Mesothelial cell of epicardium (in vitro differentiated cells): ENCODE results near the gene RASGRF2. TPM values are rescaled to one million over a fixed set of nuclear protein-coding genes. Genes with fewer than 3 reads are reported as not detected.

Experiments
- DNase-seq, 2 experiments: peaks; one replicate each; pipeline ENCODE4 v3.0.0; 2021; ENCODE audit warnings: low spot score in 2 of 2; ENCODE audit not compliant: unreplicated experiment in 2 of 2
- H3K27ac Mint-ChIP-seq: 2 replicates; pipeline ENCODE4 v1.8.0; 2021; ENCODE audit warnings: mixed read lengths
- H3K27me3 Mint-ChIP-seq: 2 replicates; pipeline ENCODE4 v1.8.0; 2021; ENCODE audit warnings: low read depth, mixed read lengths
- H3K36me3 Mint-ChIP-seq: 2 replicates; pipeline ENCODE4 v1.8.0; 2021; ENCODE audit warnings: mixed read lengths
- H3K4me1 Mint-ChIP-seq: 2 replicates; pipeline ENCODE4 v1.8.0; 2021; ENCODE audit warnings: mixed read lengths
- H3K4me3 Mint-ChIP-seq: 2 replicates; pipeline ENCODE4 v1.8.0; 2021; ENCODE audit warnings: mild to moderate bottlenecking, moderate library complexity, mixed read lengths
- H3K9me3 Mint-ChIP-seq: 2 replicates; pipeline ENCODE4 v1.8.0; 2021; ENCODE audit warnings: mixed read lengths
- CTCF ChIP-seq: fragments of 200-600 bp; sonication (generic); IDR thresholded peaks from one replicate; pipeline ENCODE4 v1.5.0; 2021; ENCODE audit warnings: antibody characterized with exemption; ENCODE audit not compliant: unreplicated experiment
- total RNA-seq: library from RNA; stranded (reverse); gene quantifications from 3 replicates; pipeline ENCODE4 v1.2.1, GENCODE V29; 2021

The RASGRF2 gene
- total RNA-seq, 1 donor from 2014 or later = 5.7 TPM

GRCh38 chr5:80963966-80964481 is 3.9 kb downstream of the RASGRF2 start:
- no peak for DNase-seq
- Mint-ChIP-seq H3K27ac (no peak overlapping the region), H3K36me3 (no peaks in the 10 kb centered on the region), H3K27me3 (peaks cover 22% of the 10 kb centered on the region), H3K4me3 (no peak overlapping the region), H3K9me3 (no peaks in the 10 kb centered on the region), H3K4me1 (peaks cover 38% of the 10 kb centered on the region)
- TF ChIP-seq CTCF = no peak

- peaks cover 36% of the 10 kb centered on the region for H3K4me1 Mint-ChIP-seq
- peaks cover 18% of the 10 kb centered on the region for H3K27me3 Mint-ChIP-seq
- no peak overlapping the region for H3K4me3 Mint-ChIP-seq
- no peak for DNase-seq
- no peak for TF ChIP-seq CTCF
- H3K36me3 Mint-ChIP-seq = no peaks in the 10 kb centered on the region
- H3K9me3 Mint-ChIP-seq = no peaks in the 10 kb centered on the region
- no peak overlapping the region for H3K27ac Mint-ChIP-seq
Observed at GRCh38 chr5:80964491-80964890, 4.3 kb downstream of the RASGRF2 start.

- Mint-ChIP-seq H3K9me3 (no peaks in the 10 kb centered on the region), H3K36me3 (no peaks in the 10 kb centered on the region), H3K4me1 (peaks cover 32% of the 10 kb centered on the region), H3K27me3 (peaks cover 13% of the 10 kb centered on the region), H3K27ac (no peak overlapping the region), H3K4me3 (no peak overlapping the region)
- no peak for DNase-seq
- no peak for TF ChIP-seq CTCF
Observed at GRCh38 chr5:80964919-80965318, 4.8 kb downstream of the RASGRF2 start.

- peaks cover 17% of the 10 kb centered on the region for H3K4me1 Mint-ChIP-seq
- H3K36me3 Mint-ChIP-seq = no peaks in the 10 kb centered on the region
- H3K9me3 Mint-ChIP-seq = no peaks in the 10 kb centered on the region
- H3K4me3 Mint-ChIP-seq = no peak overlapping the region
- peak overlapping the region; percentile 66 for H3K27ac Mint-ChIP-seq
- no peak for TF ChIP-seq CTCF
- DNase-seq = no peak
- H3K27me3 Mint-ChIP-seq = peaks cover 1% of the 10 kb centered on the region
Observed at GRCh38 chr5:80967500-80968181, 7.5 kb downstream of the RASGRF2 start.

- Mint-ChIP-seq H3K27me3 (no peaks in the 10 kb centered on the region), H3K27ac (no peak overlapping the region), H3K9me3 (no peaks in the 10 kb centered on the region), H3K4me1 (peaks cover 10% of the 10 kb centered on the region), H3K4me3 (no peak overlapping the region), H3K36me3 (no peaks in the 10 kb centered on the region)
- no peak for TF ChIP-seq CTCF
- DNase-seq = no peak
Observed at GRCh38 chr5:80973027-80973426, 12.9 kb downstream of the RASGRF2 start.
